Measurements from ENCODE around the gene PPP1R37. TPM values are rescaled to one million over a fixed set of nuclear protein-coding genes. Genes with fewer than 3 reads are reported as not detected.

The PPP1R37 gene
- total and polyA plus RNA-seq, 4 donors, result 1.8 to 10.4 (median 9.3) TPM

GRCh38 chr19:45195764-45196163, 102.8 kb downstream of the PPP1R37 start:
- no peak for DNase-seq (ENCODE audit: low spot score)
- no peak overlapping the region for H3K4me3 ChIP-seq (ENCODE audit: low read depth in 1 of 3, low read length in 3 of 3)
- peaks cover 0 to 3% (median 0%) of the 10 kb centered on the region in 4 donors for H3K36me3 ChIP-seq (ENCODE audit: control insufficient read depth in 4 of 4, insufficient read depth in 3 of 4, low read depth in 1 of 4, low read length in 3 of 4)
- H3K27ac ChIP-seq (ENCODE audit: low read depth in 1 of 2, low read length in 2 of 2), result no peak overlapping the region
- H3K4me1 ChIP-seq (ENCODE audit: control insufficient read depth in 4 of 4, insufficient read depth in 4 of 4, low read length in 3 of 4), result no peaks in the 10 kb centered on the region
- 86% methylated on average over 6 of the region's 6 CpGs for WGBS
- TF ChIP-seq HNF4A (conservative IDR thresholded peaks at IDR 0.05) (no peak), RXRA (IDR thresholded peaks at IDR 0.05) (no peak)
- H3K27me3 ChIP-seq (ENCODE audit: control insufficient read depth in 4 of 4, insufficient read depth in 4 of 4, low read length in 3 of 4), result no peaks in the 10 kb centered on the region
- no peaks in the 10 kb centered on the region for H3K9me3 ChIP-seq (ENCODE audit: control insufficient read depth in 4 of 4, low read length in 3 of 4)
- no peak overlapping the region for H3K9ac ChIP-seq (ENCODE audit: low read depth in 1 of 2, low read length in 2 of 2)

Small RNAs within 50 kb of the gene (small RNA-seq; reads per million reads assigned to genes)
- not detected for gene RNU6-611P

Other genes with a start within 250 kb of the PPP1R37 start
- 10 to 100 TPM; 49.4 to 54.9 TPM for gene NECTIN2, start 246.9 kb upstream of the PPP1R37 start, total RNA-seq
- gene NECTIN2, start 246.9 kb upstream of the PPP1R37 start, polyA plus RNA-seq, result 10 to 100 TPM; 56.2 to 77.5 TPM
- gene TOMM40, start 201.9 kb upstream of the PPP1R37 start, total RNA-seq, result 10 to 100 TPM; 28.3 to 34.4 TPM
- 10 to 100 TPM; 27.0 to 33.0 TPM for gene TOMM40, start 201.9 kb upstream of the PPP1R37 start, polyA plus RNA-seq
- gene APOE, start 187.4 kb upstream of the PPP1R37 start, total RNA-seq, result 1,000 to 10,000 TPM; 1,884 to 3,491 TPM
- gene APOE, start 187.4 kb upstream of the PPP1R37 start, polyA plus RNA-seq, result 1,000 to 10,000 TPM; 3,935 to 5,263 TPM
- 1,000 to 10,000 TPM in 1 of 2 donors, 100 to 1,000 TPM in 1; 612 to 1,996 TPM for gene APOC1, start 178.6 kb upstream of the PPP1R37 start, total RNA-seq
- over 10,000 TPM in 1 of 2 donors, 1,000 to 10,000 TPM in 1; 3,937 to 10,095 TPM for gene APOC1, start 178.6 kb upstream of the PPP1R37 start, polyA plus RNA-seq
- gene APOC4, start 150.9 kb upstream of the PPP1R37 start, total RNA-seq, result 100 to 1,000 TPM in 1 of 2 donors, 1 to 10 TPM in 1; 1.0 to 131 TPM
- gene APOC4, start 150.9 kb upstream of the PPP1R37 start, polyA plus RNA-seq, result 100 to 1,000 TPM; 418 to 420 TPM
- gene APOC2, start 147.1 kb upstream of the PPP1R37 start, total RNA-seq, result 1,000 to 10,000 TPM in 1 of 2 donors, 100 to 1,000 TPM in 1; 660 to 1,200 TPM
- gene APOC2, start 147.1 kb upstream of the PPP1R37 start, polyA plus RNA-seq, result 1,000 to 10,000 TPM; 2,878 to 3,399 TPM
- 10 to 100 TPM; 46.2 to 56.7 TPM for gene CLPTM1, start 137.8 kb upstream of the PPP1R37 start, total RNA-seq
- 10 to 100 TPM; 35.8 to 94.5 TPM for gene CLPTM1, start 137.8 kb upstream of the PPP1R37 start, polyA plus RNA-seq
- 1 to 10 TPM; 2.2 to 4.9 TPM for gene RELB, start 91.7 kb upstream of the PPP1R37 start, total RNA-seq
- 1 to 10 TPM; 1.4 to 3.1 TPM for gene RELB, start 91.7 kb upstream of the PPP1R37 start, polyA plus RNA-seq
- 10 to 100 TPM; 13.0 to 44.3 TPM for gene CLASRP, start 54.1 kb upstream of the PPP1R37 start, total RNA-seq
- gene CLASRP, start 54.1 kb upstream of the PPP1R37 start, polyA plus RNA-seq, result 10 to 100 TPM in 1 of 2 donors, 1 to 10 TPM in 1; 9.0 to 12.6 TPM
- under 1 TPM; 0.17 to 0.42 TPM for gene ZNF296, start 16.7 kb upstream of the PPP1R37 start, total RNA-seq
- under 1 TPM in 1 of 2 donors, not detected in 1; 0.16 TPM for gene ZNF296, start 16.7 kb upstream of the PPP1R37 start, polyA plus RNA-seq
- 10 to 100 TPM; 10.0 to 16.2 TPM for gene GEMIN7, start 13.9 kb upstream of the PPP1R37 start, total RNA-seq
- 10 to 100 TPM; 22.7 to 25.2 TPM for gene GEMIN7, start 13.9 kb upstream of the PPP1R37 start, polyA plus RNA-seq
- gene NKPD1, start 67.8 kb downstream of the PPP1R37 start, total RNA-seq, result not detected
- gene NKPD1, start 67.8 kb downstream of the PPP1R37 start, polyA plus RNA-seq, result not detected
- gene TRAPPC6A, start 85.1 kb downstream of the PPP1R37 start, total RNA-seq, result 10 to 100 TPM; 14.8 to 15.5 TPM
- 10 to 100 TPM; 41.7 to 52.2 TPM for gene TRAPPC6A, start 85.1 kb downstream of the PPP1R37 start, polyA plus RNA-seq
- gene BLOC1S3, start 85.6 kb downstream of the PPP1R37 start, total RNA-seq, result 1 to 10 TPM; 2.7 to 4.6 TPM
- 1 to 10 TPM; 4.1 to 4.3 TPM for gene BLOC1S3, start 85.6 kb downstream of the PPP1R37 start, polyA plus RNA-seq
- 1 to 10 TPM; 4.0 to 7.3 TPM for gene EXOC3L2, start 152.2 kb downstream of the PPP1R37 start, total RNA-seq
- 1 to 10 TPM; 1.3 to 4.2 TPM for gene EXOC3L2, start 152.2 kb downstream of the PPP1R37 start, polyA plus RNA-seq
- 1 to 10 TPM; 3.5 to 8.6 TPM for gene MARK4, start 158.1 kb downstream of the PPP1R37 start, total RNA-seq
- gene MARK4, start 158.1 kb downstream of the PPP1R37 start, polyA plus RNA-seq, result 10 to 100 TPM in 1 of 2 donors, 1 to 10 TPM in 1; 3.5 to 11.1 TPM
- under 1 TPM; 0.17 to 0.37 TPM for gene CKM, start 229.7 kb downstream of the PPP1R37 start, total RNA-seq
- gene CKM, start 229.7 kb downstream of the PPP1R37 start, polyA plus RNA-seq, result under 1 TPM in 1 of 2 donors, not detected in 1; 0.05 TPM
- 1 to 10 TPM in 1 of 2 donors, under 1 TPM in 1; 0.08 to 1.3 TPM for gene KLC3, start 247.6 kb downstream of the PPP1R37 start, total RNA-seq
- under 1 TPM in 1 of 2 donors, not detected in 1; 0.08 TPM for gene KLC3, start 247.6 kb downstream of the PPP1R37 start, polyA plus RNA-seq